HG03103 (cell line): ENCODE measurements around the gene BANP.
"Not testable (repeated sequence)": the region's sequence is repeated elsewhere in the genome, so short reads cannot be mapped to it uniquely, and the experiment has no call there.

Experiments used
- ATAC-seq: cut with Tn5 transposase; IDR thresholded peaks from one replicate; pipeline ENCODE4 v1.9.1; 2021; ENCODE audit warnings: low read depth; ENCODE audit not compliant: unreplicated experiment

Gene BANP

DNA sequence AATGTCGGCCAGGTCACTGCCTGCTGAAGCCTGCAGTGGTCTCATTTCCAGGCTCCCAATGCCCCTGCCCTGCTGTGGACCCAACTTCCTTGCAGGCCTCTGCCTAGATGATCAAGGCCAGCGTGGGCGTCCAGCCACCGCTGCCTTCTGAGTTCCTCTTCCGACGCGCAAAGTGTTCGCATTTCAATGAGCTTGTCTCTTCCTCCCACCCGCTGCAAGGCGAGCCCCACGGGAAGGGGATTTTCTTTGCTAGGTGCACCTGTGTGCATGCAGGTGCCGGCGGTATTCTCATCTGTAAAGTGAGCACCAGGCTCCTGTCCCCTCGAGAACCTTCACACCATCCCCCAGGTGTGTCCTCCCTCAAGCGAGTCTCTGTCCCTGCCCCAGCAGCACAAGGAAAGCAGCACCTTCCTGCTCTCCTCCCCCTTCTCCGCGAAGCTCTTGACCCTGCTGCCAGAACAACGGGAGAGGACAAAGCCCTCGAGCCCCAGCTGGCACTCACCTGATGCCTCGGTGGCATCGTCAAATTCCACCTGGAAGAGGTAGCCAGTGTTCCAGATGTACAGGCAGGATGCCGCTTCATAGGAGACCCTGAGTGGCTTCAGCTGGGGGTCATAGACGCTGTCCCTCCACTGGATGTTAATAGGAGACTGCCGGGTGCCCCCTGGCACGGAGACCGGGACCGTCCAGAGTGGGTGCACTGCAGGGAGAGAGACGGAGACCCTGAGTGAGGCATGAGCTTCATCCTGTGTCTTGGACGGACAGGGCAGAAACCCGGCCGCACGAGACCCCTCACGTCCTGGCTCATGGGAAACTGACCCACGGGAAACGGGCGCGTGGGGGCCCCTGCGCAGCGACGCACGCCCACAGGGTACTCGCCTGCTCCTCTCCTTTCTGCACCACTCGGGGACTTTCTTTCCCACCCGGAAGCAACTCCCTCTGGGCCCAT is 24.7 kb upstream of the BANP start:
- no peak for ATAC-seq

DNA sequence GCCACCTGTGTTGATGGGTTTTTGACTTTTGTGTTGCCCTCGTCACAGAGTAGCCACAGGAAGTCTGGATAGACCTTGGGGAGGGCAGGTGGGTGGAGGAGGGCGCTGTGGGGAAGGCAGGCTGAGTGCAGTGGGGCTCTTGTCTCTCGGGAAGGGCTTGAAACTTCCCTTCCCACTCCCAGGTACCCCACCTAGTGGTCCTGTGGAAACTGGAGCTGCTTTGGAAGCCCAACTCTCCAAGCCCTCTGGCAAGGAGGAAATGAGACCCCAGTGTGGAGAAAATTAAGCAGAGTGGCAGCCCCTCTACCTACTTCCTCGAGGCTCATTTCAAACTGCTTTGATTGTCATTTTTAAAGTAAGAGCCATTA is 24.1 kb upstream of the BANP start:
- no peak for ATAC-seq

DNA sequence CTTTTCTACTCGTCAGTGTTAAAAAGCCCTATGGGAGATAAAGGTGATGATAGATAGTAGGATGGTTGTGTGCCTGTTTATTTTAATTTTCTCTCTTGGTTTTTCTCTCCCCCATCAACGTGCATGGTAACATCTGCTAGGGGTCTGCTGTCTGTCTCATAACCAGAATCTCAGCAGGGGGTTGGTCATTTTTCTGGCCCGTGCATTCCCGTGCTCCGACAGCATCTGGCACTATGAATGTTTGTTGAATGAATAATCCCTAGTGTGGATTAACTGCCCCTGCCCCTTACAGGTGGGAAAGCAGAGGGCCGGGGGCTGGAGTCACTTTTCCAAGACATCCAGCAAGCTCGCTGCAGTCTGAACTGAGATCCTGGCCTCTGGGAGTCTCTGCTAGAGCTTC is 21.2 kb upstream of the BANP start:
- ATAC-seq = no peak

DNA sequence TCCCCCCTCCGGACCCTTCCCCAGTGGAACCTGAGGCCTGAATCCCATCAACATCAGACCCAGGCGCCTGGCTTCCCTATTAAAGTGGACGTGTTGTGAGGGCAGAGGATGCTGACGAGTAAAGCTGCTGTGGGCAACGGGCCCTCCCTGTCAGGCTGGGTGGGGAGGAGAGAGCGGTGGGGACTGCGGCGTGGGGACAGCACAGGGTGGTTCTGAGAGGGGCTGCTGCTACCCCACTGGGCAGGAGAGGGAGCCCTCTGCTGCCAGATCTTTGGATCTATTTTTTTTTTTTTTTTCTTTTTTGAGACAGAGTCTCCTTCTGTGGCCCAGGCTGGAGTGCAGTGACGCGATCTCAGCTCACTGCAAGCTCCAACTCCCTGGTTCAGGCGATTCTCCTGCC is 20.8 kb upstream of the BANP start:
- no peak for ATAC-seq

DNA sequence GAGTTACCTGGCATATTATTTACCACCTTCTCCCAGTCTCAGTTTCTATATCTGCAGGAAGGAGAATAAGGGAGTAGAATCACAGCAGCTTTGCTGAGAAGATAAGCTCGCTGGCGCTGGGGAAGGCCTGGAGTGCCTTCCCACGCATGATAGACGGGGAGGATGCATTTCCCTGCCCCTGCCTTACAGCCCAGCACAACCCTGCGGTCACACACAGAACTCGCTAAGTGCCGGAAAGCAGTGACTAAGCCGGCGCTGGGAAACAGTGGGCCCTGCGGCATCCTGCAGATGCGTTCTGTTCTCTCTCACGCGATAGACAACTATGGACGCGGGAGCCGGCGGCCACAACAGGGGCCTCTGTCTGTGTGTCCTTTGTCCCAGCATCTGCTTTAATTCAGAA is 19.7 kb upstream of the BANP start:
- ATAC-seq = no peak

DNA sequence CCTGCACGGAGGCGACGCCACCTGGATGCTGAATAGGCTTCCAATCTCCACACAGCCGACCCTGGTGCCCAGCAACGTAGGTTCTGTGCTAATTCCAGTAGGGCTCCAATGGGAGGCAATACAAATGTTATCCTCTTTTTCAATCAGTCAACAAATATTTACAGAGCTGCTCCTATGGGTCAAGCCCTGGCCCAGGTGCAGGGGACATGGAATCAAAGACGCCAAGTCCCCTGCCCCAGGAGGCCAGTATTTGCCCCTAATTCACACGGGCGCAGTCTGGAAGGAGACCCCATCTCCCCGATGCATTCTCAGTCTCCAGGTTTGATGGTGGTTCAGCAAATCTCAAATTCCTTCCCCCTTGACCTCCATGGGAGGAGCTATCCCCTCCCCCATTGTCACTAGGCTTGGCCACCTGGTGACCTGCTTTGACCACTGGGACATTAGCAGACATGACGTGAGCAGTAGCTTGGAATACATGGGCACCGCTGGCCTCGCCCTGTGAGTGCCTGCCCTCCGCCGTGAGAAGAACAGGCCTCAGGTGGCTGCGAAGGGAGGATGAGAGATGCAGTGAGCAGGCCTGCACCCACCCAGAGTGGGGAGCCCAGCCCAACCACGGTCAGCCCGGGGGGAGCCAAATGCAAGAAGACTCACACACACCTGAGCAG is 18.6 kb upstream of the BANP start:
- not testable (repeated sequence) for ATAC-seq

DNA sequence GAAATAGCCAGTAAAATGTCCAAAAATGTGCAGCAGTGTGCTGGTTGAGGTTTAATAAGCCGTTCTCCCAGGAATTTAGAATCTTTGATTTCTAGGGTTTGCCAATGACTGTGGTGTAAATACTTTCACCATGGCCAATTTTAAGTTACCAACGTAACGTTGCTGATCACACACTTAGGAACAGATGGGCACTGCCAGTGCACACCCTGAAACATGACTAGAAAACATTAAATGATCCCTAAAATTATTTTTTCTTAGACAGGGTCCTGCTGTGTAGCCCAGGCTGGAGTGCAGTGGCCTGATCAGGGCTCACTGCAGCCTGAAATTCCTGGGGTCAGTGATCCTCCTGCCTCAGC is 18.1 kb upstream of the BANP start:
- no peak for ATAC-seq

DNA sequence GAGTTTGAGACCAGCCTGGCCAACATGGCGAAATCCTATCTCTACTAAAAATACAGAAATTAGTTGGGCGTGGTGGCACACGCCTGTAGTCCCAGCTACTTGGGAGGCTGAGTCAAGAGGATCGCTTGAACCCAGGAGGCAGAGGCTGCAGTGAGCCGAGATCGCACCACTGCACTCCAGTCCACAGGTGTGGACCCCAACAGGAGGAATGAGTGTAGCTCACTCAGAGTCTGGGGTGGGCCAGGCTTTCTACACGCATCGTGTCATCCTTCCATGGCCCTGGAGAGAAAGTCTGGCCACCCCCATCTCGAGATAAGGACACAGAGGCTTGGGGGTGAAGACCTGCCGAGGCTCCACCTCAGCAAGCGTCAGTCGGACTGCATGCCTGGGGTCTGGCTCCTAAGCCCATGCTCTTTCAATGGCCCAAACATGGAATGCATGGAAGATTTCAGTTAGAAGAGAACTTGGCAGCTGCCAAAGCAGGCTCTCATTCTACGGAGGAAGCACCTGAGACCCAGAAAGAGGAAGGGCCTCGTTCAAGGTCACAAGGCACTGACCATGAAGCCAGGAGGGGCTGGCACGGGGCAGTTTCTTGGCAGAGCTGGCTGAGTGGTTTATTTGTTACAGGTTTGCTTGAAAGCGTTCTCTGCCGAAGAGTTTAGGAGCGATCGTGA is 16.3 kb upstream of the BANP start:
- ATAC-seq = not testable (repeated sequence)

DNA sequence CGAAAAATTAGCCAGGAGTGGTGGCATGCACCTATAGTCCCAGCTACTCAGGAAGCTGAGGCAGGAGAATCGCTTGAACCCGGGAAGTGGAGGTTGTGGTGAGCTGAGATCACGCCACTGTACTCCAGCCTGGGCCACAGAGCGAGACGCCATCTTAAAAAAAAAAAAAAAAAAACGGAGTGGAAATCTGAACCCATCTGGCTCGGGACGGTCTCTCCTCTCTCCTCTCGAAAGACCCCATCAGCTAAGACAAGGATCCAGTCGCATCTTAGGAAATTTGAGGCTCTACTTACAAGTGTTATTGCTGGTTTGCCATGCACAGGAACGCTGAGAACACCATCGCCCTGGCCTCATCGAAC is 15.2 kb upstream of the BANP start:
- ATAC-seq = not testable (repeated sequence)

DNA sequence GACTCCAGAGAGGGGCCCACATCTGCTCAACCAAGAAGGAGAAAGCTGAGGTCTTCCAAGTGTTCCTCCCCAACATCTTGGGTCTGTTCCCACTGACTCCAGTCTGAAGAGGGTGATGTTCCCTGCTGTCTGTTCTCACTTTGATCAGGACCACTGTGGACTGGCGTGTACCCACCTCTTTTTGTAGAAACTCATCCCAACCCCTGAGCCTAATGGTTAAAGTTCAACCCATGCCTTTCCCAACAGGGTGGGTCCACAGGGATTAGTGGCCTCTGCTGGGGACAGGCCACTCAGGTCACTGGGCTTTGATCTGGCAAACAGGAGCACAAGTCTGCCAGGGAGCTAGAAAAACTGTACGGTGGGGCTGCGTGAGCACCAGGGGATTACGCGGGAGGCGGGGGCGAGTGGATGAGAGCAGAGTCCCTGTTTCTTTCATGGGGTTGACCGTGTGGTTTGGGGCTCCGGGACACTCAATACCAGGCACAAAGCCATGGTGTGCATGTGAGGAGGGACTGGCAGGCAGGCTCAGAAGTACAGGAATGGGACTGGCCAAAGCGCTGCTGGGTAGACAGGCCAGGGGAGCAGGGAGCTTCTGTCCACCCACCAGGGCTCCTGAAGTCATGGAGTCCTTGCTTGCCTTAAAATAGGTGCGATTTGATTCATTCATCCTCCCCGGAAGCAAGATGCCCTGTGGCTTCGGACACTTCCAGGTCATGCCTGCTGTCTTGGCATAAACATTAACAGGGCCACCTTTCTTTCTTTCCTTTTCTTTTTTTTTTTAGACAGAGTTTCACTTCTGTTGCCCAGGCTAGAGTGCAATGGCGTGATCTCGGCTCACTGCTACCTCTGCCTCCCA is 14.6 kb upstream of the BANP start, which contains the start of gene CA5A:
Gene CA5A, minus strand, starts transcription at position 155 of the 856 bp plus-strand sequence. Its CDS starts 79 bp downstream, at position 76.
- no peak for ATAC-seq

DNA sequence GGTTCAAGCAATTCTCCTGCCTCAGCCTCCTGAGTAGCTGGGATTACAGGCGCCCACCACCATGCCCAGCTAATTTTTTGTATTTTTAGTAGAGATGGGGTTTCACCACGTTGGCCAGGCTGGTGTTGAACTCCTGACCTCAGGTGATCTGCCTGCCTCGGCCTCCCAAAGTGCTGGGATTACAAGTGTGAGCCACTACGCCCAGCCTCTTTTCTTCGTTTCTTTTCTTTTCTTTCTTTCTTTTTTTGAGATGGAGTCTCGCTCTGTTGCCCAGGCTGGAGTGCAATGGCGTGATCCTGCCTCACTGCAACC is 14.0 kb upstream of the BANP start:
- ATAC-seq = not testable (repeated sequence)

DNA sequence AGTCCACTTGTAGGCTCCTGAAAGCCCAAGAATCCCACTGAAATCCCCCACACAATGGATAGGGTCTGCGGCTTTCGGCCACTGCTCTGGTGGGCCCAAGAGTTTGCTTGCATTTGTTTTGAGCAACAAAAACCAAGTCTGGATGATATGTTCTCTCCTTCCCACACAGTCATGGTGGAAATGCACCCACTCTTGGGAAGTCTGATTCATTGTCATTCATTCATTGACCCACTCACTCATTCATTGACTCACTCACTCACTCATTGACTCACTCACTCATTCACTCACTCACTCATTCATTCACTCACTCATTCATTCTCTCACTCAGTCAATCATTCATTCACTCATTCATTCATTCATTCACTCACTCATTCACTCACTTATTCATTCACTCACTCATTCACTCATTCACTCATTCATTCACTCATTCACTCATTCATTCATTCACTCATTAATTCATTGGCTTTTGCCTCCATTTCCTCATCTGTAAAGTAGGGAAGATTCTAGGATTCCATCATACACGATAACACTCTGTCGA is 12.8 kb upstream of the BANP start:
- ATAC-seq = no peak

DNA sequence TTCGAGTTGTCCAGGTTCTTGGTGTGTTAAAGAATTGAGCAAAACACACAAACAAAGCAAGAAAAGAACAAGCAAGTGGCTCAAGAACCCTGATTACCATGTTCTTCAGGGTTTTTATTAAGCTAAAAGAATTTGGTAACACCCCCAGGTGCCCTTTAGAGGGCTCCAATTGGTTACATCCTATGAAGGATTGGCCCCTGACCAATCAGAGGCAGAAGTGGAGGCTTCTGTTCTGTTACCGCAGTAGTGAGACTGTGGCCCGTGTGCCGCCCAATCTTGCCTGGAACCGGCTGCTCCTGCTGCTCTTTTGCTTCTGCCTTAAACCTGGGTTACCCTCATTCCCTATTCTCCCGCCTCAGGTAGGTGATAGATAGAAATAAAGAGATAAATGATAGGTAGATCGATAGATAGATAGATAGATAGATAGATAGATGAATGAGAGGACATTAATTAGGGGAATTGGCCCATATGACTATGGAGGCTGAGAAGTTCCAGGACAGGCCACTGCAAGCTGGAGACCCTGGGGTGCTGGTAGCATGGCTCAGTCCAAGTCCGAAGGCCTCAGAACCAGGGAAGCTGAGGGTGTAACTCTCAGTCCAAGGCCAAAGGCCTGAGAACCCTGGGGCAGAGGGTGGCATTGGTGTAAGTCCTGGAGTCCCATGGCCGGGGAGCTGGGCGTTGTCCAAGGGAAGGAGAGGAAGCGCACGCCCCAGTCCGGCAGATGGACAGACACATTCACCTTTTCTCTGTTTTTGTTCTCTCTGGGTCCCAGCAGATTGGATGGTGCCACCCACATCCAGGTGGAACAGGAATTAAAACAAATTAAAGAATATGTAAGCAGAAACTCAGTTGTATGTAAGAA is 11.4 kb upstream of the BANP start:
- no peak for ATAC-seq

DNA sequence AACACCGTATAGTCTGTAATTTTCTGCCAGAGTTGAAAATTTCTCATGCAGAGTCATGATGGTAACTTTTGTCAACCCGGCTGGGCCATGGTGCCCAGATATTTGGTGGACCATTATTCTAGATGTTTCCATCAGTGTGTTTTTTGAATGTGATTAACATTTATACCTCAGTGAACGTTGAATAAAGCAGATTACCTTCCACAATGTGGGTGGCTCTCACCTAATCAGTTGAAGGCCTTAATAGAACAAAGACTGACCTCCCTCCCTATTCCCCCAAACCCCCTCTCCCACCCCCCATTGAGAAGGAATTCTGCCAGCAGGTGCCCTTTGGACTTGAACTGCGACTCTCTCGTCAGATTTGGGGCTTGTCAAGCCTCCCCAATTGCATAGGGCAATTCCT is 8.6 kb upstream of the BANP start:
- no peak for ATAC-seq

DNA sequence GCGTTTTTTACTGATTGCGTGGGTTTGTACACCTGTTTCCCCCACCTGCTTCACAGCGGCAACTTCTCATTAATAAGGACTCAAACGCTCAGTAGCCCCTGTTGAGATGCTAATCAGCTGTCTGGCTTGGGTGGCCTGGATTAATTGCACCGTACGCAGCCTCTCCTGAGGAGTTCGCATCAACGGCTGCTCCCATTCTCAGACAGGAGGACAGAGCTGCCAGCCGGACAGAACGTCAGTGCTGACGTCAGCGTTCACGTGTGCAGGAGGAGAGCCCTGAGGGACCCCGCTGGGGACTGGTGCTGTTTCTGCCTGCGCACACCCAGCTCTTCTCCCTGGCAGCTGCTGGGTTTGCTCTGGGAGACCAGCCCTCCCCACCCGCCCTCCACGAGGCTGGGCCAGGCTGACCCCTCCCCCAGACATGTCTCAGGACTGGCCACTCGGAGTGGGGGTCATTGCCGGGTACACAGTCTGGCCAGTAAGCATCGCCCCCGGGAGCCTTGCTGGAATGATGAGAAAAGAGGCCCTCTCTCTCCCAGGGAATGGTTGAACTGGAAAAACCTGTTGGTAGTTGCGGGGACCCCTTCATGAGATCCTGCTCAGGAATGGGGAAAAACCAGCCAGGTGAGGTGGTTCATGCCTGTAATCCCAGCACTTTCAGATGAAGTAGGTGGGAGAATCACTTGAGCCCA is 5.7 kb upstream of the BANP start:
- ATAC-seq = no peak

DNA sequence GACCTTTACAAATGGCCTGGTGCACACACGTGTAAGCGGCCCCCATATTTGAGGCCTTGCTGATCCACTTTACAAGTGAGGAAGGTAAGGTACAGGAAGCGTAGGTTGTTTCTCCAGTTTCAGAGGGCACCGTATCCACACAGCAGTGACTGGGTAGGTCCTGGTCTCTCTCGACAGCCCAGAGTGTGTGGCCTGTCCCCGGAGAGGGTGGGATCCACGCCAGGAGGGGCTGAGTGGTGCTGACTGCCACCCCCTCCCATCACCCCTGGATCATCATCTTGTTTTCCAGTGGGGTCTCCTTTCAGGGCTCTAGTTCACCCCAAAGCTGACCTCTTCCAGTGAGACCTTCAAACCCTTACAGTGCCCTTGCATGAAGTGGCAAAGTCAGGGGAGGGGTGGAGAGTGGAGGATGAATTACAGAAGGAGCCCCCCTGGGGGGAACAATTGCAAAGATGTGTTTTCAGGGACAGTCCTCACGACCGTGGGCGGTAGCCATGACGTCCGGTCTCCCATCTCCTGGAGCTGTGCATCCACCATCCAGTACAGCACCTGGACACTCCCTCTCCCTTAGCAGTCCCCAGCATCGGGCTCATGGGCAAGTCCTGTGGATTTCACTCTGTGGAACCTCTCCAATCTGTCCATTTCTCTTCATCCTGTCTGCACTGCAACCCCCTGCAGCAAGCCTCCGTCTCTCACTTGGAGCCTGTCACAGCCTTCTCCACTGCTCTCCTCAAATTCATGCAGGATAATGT is 4.5 kb upstream of the BANP start:
- no peak for ATAC-seq

DNA sequence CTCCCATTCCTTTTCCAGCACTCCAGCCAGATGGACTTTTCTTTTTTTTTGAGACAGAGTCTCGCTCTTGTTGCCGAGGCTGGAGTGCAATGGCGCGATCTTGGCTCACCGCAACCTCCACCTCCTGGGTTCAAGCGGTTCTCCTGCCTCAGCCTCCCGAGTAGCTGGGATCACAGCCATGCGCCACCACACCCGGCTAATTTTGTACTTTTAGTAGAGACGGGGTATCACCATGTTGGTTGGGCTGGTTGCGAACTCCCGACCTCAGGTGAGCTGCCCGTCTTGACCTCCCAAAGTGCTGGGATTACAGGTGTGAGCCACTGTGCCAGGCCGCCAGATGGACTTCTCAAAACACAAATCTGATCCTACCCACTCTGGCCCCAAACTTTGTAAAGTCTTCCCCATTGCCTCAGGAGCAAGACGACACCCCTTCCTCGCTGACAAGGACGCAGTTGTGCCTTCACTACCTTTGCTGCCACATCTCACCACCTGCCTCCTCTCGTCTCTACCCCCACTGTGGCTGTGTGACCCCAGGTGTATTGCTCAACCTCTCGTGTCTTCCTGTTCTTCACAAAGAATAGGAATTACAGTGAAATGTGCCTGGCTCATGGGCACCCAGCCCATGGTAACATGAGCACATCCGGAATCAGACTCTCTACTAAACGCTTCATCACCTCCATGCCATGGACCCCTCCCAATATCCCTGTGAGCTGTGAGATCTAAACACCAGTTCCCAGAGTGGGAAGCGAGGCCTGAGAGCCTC is 3.7 kb upstream of the BANP start:
- ATAC-seq = no peak

DNA sequence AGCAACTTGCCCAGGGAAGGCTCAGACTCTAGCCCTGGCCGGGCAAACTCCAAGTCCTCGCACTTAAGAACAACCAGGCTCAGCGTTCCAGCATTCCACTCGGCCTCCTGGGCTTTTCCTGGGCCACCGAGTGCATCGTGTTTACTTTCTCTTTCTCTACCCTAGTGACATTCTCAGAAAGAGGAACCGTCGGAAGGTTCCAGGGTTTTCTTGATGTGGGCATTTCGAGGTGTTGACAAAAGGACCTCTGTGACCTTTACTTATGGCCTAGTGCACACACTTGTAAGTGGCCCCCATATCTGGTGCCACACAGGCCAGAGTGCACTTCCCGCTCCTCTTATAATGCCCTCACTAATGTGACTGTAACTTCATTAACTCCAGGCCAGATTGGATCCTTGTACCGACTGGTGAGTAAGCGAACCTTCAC is 3.1 kb upstream of the BANP start:
- no peak for ATAC-seq
